Kidney epithelial cell (primary cell): ENCODE data around the gene RNASEH2B. TPM values are rescaled to one million over a fixed set of nuclear protein-coding genes. Genes with fewer than 3 reads are reported as not detected.

ENCODE experiments used
- DNase-seq: peaks from one replicate; pipeline ENCODE4 v3.0.0-alpha.2; 2010; ENCODE audit warnings: low read depth
- H3K27me3 ChIP-seq: 2 replicates; pipeline ENCODE4 v1.6.0; 2011; ENCODE audit warnings: low read length; ENCODE audit not compliant: control insufficient read depth, insufficient read depth
- H3K36me3 ChIP-seq: 2 replicates; pipeline ENCODE4 v1.5.1; 2011; ENCODE audit warnings: low read length; ENCODE audit not compliant: control insufficient read depth, insufficient read depth
- H3K4me3 ChIP-seq: 2 replicates; pipeline ENCODE4 v1.5.1; 2011; ENCODE audit warnings: low read depth, mild to moderate bottlenecking, control low read depth, low read length
- CTCF ChIP-seq: IDR thresholded peaks from 2 replicates; pipeline ENCODE4 v1.5.1; 2011; ENCODE audit warnings: mild to moderate bottlenecking, moderate library complexity, low read length, control low read depth, inconsistent platforms; ENCODE audit not compliant: insufficient read depth, poor library complexity, severe bottlenecking
- total RNA-seq: library from RNA; depleted of rRNA; stranded (reverse); fragments of >200 nt; gene quantifications from 2 replicates; pipeline ENCODE4 v1.2.3, GENCODE V29; 2015

RNASEH2B gene
- total RNA-seq, 1 donor from 2014 or later = 26.7 TPM

- DNase-seq = no peak
- H3K36me3 ChIP-seq = no peaks in the 10 kb centered on the region
- no peak overlapping the region for H3K4me3 ChIP-seq
- no peaks in the 10 kb centered on the region for H3K27me3 ChIP-seq
- no peak for TF ChIP-seq CTCF
Observed at GRCh38 chr13:50955241-50955640, 45.6 kb downstream of the RNASEH2B start.

GRCh38 chr13:50955798-50956197 lies 46.2 kb downstream of the RNASEH2B start:
- Histone ChIP-seq H3K4me3 (no peak overlapping the region), H3K36me3 (no peaks in the 10 kb centered on the region), H3K27me3 (no peaks in the 10 kb centered on the region)
- TF ChIP-seq CTCF = no peak
- no peak for DNase-seq

GRCh38 chr13:50957620-50958019 lies 48.0 kb downstream of the RNASEH2B start:
- no peak overlapping the region for H3K4me3 ChIP-seq
- no peaks in the 10 kb centered on the region for H3K27me3 ChIP-seq
- no peaks in the 10 kb centered on the region for H3K36me3 ChIP-seq
- DNase-seq = no peak
- no peak for TF ChIP-seq CTCF

- Histone ChIP-seq H3K4me3 (no peak overlapping the region), H3K27me3 (no peaks in the 10 kb centered on the region), H3K36me3 (no peaks in the 10 kb centered on the region)
- no peak for DNase-seq
- no peak for TF ChIP-seq CTCF
Observed at GRCh38 chr13:50969691-50970090, 60.1 kb downstream of the RNASEH2B start.

- Histone ChIP-seq H3K4me3 (no peak overlapping the region), H3K36me3 (no peaks in the 10 kb centered on the region), H3K27me3 (no peaks in the 10 kb centered on the region)
- DNase-seq = no peak
- no peak for TF ChIP-seq CTCF
Observed at GRCh38 chr13:50970956-50971355, 61.4 kb downstream of the RNASEH2B start.

- TF ChIP-seq CTCF = no peak
- H3K36me3 ChIP-seq = no peaks in the 10 kb centered on the region
- H3K27me3 ChIP-seq = no peaks in the 10 kb centered on the region
- no peak overlapping the region for H3K4me3 ChIP-seq
- DNase-seq = no peak
Observed at GRCh38 chr13:50974268-50974667, 64.7 kb downstream of the RNASEH2B start.
